ENCODE data around the gene UCHL3. TPM values are rescaled to one million over a fixed set of nuclear protein-coding genes. Genes with fewer than 3 reads are reported as not detected.

UCHL3 gene
- total RNA-seq, 4 donors from 2014 or later: 17.9 to 28.8 (median 25.4) TPM

GRCh38 chr13:75600371-75600770, 50.8 kb downstream of the UCHL3 start:
- DNase-seq (ENCODE audit: low spot score) (no peak), ATAC-seq (ENCODE audit: low FRiP score) (no peak)
- no peak for TF ChIP-seq CTCF (IDR thresholded peaks at IDR 0.05)

- ATAC-seq (ENCODE audit: low FRiP score): no peak
- no peak for TF ChIP-seq CTCF (IDR thresholded peaks at IDR 0.05)
Observed at GRCh38 chr13:75603038-75603437, 53.4 kb downstream of the UCHL3 start.

DNA sequence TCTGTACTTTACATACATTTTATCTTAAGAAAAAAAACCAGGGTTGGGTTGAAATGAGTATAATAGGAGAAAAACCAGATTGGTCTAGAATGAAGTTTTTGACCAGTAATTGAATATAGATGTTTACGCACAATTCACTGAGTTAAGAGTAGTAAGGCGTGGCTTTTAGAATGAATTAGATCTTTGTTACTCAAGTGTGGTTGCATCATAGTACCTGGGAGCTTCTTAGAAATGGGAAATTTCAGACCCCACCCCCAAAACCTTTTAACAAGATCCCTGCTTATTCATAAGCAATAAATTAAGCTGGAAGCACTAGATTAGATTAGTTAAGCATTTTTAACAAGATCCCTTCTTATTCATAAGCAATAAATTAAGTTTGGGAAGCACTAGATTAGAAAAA, 57.9 kb downstream of the UCHL3 start:
- ATAC-seq (ENCODE audit: low FRiP score): no peak

More at GRCh38 chr13:75603038-75603437, 53.4 kb downstream of the UCHL3 start:
- no peak for DNase-seq (ENCODE audit: low spot score)

GRCh38 chr13:75610466-75610865, 60.9 kb downstream of the UCHL3 start:
- DNase-seq (ENCODE audit: low spot score): no peak
- no peak for ATAC-seq (ENCODE audit: low FRiP score)
- no peak for TF ChIP-seq CTCF (IDR thresholded peaks at IDR 0.05)

More for the DNA sequence above, 57.9 kb downstream of the UCHL3 start:
- no peak for DNase-seq (ENCODE audit: low spot score)
- no peak for TF ChIP-seq CTCF (IDR thresholded peaks at IDR 0.05)

DNA sequence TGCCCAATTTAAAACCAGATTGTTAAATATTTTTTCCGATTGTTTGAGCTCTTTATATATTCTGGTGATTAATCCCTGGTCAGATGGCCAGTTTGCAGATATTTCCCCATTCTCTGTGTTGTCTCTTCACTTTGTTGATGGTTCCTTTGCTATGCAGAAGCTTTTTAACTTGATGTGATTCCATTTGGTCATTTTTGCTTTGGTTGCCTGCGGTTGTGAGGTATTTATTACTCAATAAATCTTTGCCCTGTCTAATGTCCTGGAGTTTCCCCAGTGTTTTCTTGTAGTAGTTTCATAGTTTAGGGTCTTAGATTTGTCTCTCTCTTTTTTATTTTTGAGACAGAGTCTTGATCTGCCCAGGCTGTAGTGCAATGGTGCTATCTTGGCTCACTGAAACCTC, 62.8 kb downstream of the UCHL3 start:
- no peak for ATAC-seq (ENCODE audit: low FRiP score)
- no peak for TF ChIP-seq CTCF (IDR thresholded peaks at IDR 0.05)
- no peak for DNase-seq (ENCODE audit: low spot score)

GRCh38 chr13:75617230-75617629, 67.6 kb downstream of the UCHL3 start:
- ATAC-seq (ENCODE audit: low FRiP score): no peak
- no peak for DNase-seq (ENCODE audit: low spot score)
- no peak for TF ChIP-seq CTCF (IDR thresholded peaks at IDR 0.05)

- no peak for ATAC-seq (ENCODE audit: low FRiP score)
- no peak for TF ChIP-seq CTCF (IDR thresholded peaks at IDR 0.05)
- DNase-seq (ENCODE audit: low spot score): no peak
Observed at GRCh38 chr13:75618308-75618707, 68.7 kb downstream of the UCHL3 start.
